Neural progenitor cell (in vitro differentiated cells): ENCODE results near the gene MGMT. TPM values are rescaled to one million over a fixed set of nuclear protein-coding genes. Genes with fewer than 3 reads are reported as not detected.

Experiments
- DNase-seq: peaks from one replicate; pipeline ENCODE4 v3.0.0-alpha.2; 2016; ENCODE audit warnings: low spot score
- H2AFZ ChIP-seq: fragments of 200-600 bp; sonication (generic); replicated peaks from 2 replicates; pipeline ENCODE4 v1.6.1; 2016; ENCODE audit warnings: antibody characterized with exemption
- H3F3A ChIP-seq: fragments of 200-600 bp; sonication (generic); 2 replicates; pipeline ENCODE4 v1.6.1; 2016; ENCODE audit warnings: antibody characterized with exemption, low read depth
- H3K27ac ChIP-seq: fragments of 200-600 bp; sonication (generic); 2 replicates; pipeline ENCODE4 v1.5.1; 2016; ENCODE audit warnings: mild to moderate bottlenecking
- H3K27me3 ChIP-seq: fragments of 200-600 bp; sonication (generic); 2 replicates; pipeline ENCODE4 v1.6.1; 2016; ENCODE audit warnings: mild to moderate bottlenecking, moderate library complexity
- H3K36me3 ChIP-seq: fragments of 200-600 bp; sonication (generic); 2 replicates; pipeline ENCODE4 v1.5.1; 2016
- H3K4me1 ChIP-seq: fragments of 200-600 bp; sonication (generic); 2 replicates; pipeline ENCODE4 v1.6.1; 2016; ENCODE audit warnings: mixed run types
- H3K4me2 ChIP-seq: fragments of 200-600 bp; sonication (generic); 2 replicates; pipeline ENCODE4 v1.6.1; 2016
- H3K4me3 ChIP-seq: fragments of 200-600 bp; sonication (generic); 2 replicates; pipeline ENCODE4 v1.5.1; 2016
- H3K79me2 ChIP-seq: fragments of 200-600 bp; sonication (generic); 2 replicates; pipeline ENCODE4 v1.6.1; 2016; ENCODE audit warnings: low read depth
- H3K9ac ChIP-seq: fragments of 200-600 bp; sonication (generic); 2 replicates; pipeline ENCODE4 v1.6.1; 2016
- H3K9me3 ChIP-seq: fragments of 200-600 bp; sonication (generic); 2 replicates; pipeline ENCODE4 v1.5.1; 2016; ENCODE audit warnings: low read depth
- H4K20me1 ChIP-seq: fragments of 200-600 bp; sonication (generic); 2 replicates; pipeline ENCODE4 v1.6.1; 2016; ENCODE audit warnings: low read depth
- H3K27ac Mint-ChIP-seq: 3 replicates; pipeline ENCODE4 v1.8.0; 2021; ENCODE audit warnings: mixed read lengths
- H3K27me3 Mint-ChIP-seq: 2 replicates; pipeline ENCODE4 v1.8.0; 2022; ENCODE audit warnings: low read depth, mild to moderate bottlenecking, inconsistent platforms, moderate library complexity, mixed read lengths; ENCODE audit not compliant: insufficient read depth
- H3K36me3 Mint-ChIP-seq: 3 replicates; pipeline ENCODE4 v1.8.0; 2021; ENCODE audit warnings: mixed read lengths
- H3K4me1 Mint-ChIP-seq: 3 replicates; pipeline ENCODE4 v1.8.0; 2021; ENCODE audit warnings: mixed read lengths
- H3K4me3 Mint-ChIP-seq: 3 replicates; pipeline ENCODE4 v1.8.0; 2021; ENCODE audit warnings: mild to moderate bottlenecking, moderate library complexity, mixed read lengths
- H3K9me3 Mint-ChIP-seq: 3 replicates; pipeline ENCODE4 v1.8.0; 2020; ENCODE audit warnings: mixed read lengths
- CTCF ChIP-seq: fragments of 200-600 bp; sonication (generic); IDR thresholded peaks from 2 replicates; pipeline ENCODE4 v1.5.1; 2017; ENCODE audit warnings: antibody characterized with exemption, mild to moderate bottlenecking
- EZH2 ChIP-seq: fragments of 200-600 bp; sonication (generic); IDR thresholded peaks from 2 replicates; pipeline ENCODE4 v1.6.1; 2017; ENCODE audit warnings: antibody characterized with exemption, mild to moderate bottlenecking, moderate library complexity
- EZH2phosphoT487 ChIP-seq: fragments of 200-600 bp; sonication (generic); IDR thresholded peaks from 2 replicates; pipeline ENCODE4 v1.6.1; 2017; ENCODE audit warnings: antibody characterized with exemption
- total RNA-seq: library from RNA; depleted of rRNA; stranded (reverse); fragments of >200 nt; gene quantifications from 2 replicates; pipeline ENCODE4 v1.2.3, GENCODE V29; 2015; ENCODE audit warnings: low replicate concordance

MGMT gene
- total RNA-seq, 1 donor from 2014 or later = 17.5 TPM

- TF ChIP-seq EZH2phosphoT487 (no peak), EZH2 (no peak), CTCF (no peak)
- H3K36me3 Mint-ChIP-seq = no peaks in the 10 kb centered on the region
- no peak overlapping the region for H2AFZ ChIP-seq
Measured at GRCh38 chr10:129444359-129444758, 22.7 kb upstream of the MGMT start.

GRCh38 chr10:129445436-129446182, 21.4 kb upstream of the MGMT start:
- Histone ChIP-seq H3K9me3 (no peaks in the 10 kb centered on the region), H4K20me1 (no peaks in the 10 kb centered on the region), H3K27ac (no peak overlapping the region), H3K27me3 (no peaks in the 10 kb centered on the region), H3K36me3 (no peaks in the 10 kb centered on the region), H3K4me1 (peaks cover 4% of the 10 kb centered on the region), H3K4me2 (no peak overlapping the region), H3K4me3 (no peak overlapping the region), H3K79me2 (no peaks in the 10 kb centered on the region), H3K9ac (no peak overlapping the region), H3F3A (peaks cover 3% of the 10 kb centered on the region), H2AFZ (no peak overlapping the region)
- H3K9me3 Mint-ChIP-seq = no peaks in the 10 kb centered on the region
- H3K4me1 Mint-ChIP-seq = peaks cover 8% of the 10 kb centered on the region
- no peaks in the 10 kb centered on the region for H3K36me3 Mint-ChIP-seq
- TF ChIP-seq EZH2 (no peak), CTCF (no peak), EZH2phosphoT487 (no peak)
- H3K27me3 Mint-ChIP-seq = peaks cover 5% of the 10 kb centered on the region
- no peak overlapping the region for H3K27ac Mint-ChIP-seq
- H3K4me3 Mint-ChIP-seq = no peak overlapping the region
- no peak for DNase-seq

More at GRCh38 chr10:129444359-129444758, 22.7 kb upstream of the MGMT start:
- Histone ChIP-seq H3K4me3 (no peak overlapping the region), H3K36me3 (no peaks in the 10 kb centered on the region), H3K9me3 (no peaks in the 10 kb centered on the region), H3K27ac (no peak overlapping the region), H3K79me2 (no peaks in the 10 kb centered on the region), H3K27me3 (no peaks in the 10 kb centered on the region), H3K4me2 (no peak overlapping the region), H3K4me1 (peaks cover 4% of the 10 kb centered on the region), H4K20me1 (no peaks in the 10 kb centered on the region), H3K9ac (no peak overlapping the region), H3F3A (peaks cover 3% of the 10 kb centered on the region)
- Mint-ChIP-seq H3K4me1 (peaks cover 8% of the 10 kb centered on the region), H3K4me3 (no peak overlapping the region), H3K27me3 (peaks cover 5% of the 10 kb centered on the region), H3K9me3 (no peaks in the 10 kb centered on the region), H3K27ac (no peak overlapping the region)
- no peak for DNase-seq

GRCh38 chr10:129446183-129446581, 20.9 kb upstream of the MGMT start:
- DNase-seq = no peak
- peaks cover 4% of the 10 kb centered on the region for H3K27me3 Mint-ChIP-seq

More at GRCh38 chr10:129446183-129446581, 20.9 kb upstream of the MGMT start:
- H3K9ac ChIP-seq = no peak overlapping the region
- no peaks in the 10 kb centered on the region for H4K20me1 ChIP-seq
- no peak overlapping the region for H3K4me3 ChIP-seq
- no peak for TF ChIP-seq CTCF
- TF ChIP-seq EZH2phosphoT487 = no peak
- TF ChIP-seq EZH2 = no peak
- Mint-ChIP-seq H3K27ac (no peak overlapping the region), H3K4me1 (peaks cover 8% of the 10 kb centered on the region), H3K4me3 (no peak overlapping the region), H3K36me3 (no peaks in the 10 kb centered on the region), H3K9me3 (no peaks in the 10 kb centered on the region)
- H3K27me3 ChIP-seq = no peaks in the 10 kb centered on the region
- peaks cover under 1% of the 10 kb centered on the region for H3F3A ChIP-seq
- H3K36me3 ChIP-seq = no peaks in the 10 kb centered on the region
- H3K4me2 ChIP-seq = no peak overlapping the region
- H2AFZ ChIP-seq = no peak overlapping the region
- no peak overlapping the region for H3K27ac ChIP-seq
- H3K4me1 ChIP-seq = peaks cover 4% of the 10 kb centered on the region
- H3K79me2 ChIP-seq = no peaks in the 10 kb centered on the region
- H3K9me3 ChIP-seq = no peaks in the 10 kb centered on the region
